AG08396 (cell line): ENCODE data around the gene MUC12.
A peak's percentile ranks its signal among the peaks of the same experiment; 100 is the strongest.
"Not testable (repeated sequence)": the region's sequence is repeated elsewhere in the genome, so short reads cannot be mapped to it uniquely, and the experiment has no call there.

Experiments used
- DNase-seq: peaks from one replicate; pipeline ENCODE4 v3.0.0; 2012; ENCODE audit warnings: low spot score, mixed read lengths

MUC12 gene

GRCh38 chr7:100992280-100992679 is 22.9 kb downstream of the MUC12 start:
- not testable (repeated sequence) for DNase-seq

GRCh38 chr7:100994671-100995070 is 25.3 kb downstream of the MUC12 start:
- DNase-seq: not testable (repeated sequence)

GRCh38 chr7:100998530-100998929 is 29.2 kb downstream of the MUC12 start:
- DNase-seq: not testable (repeated sequence)

GRCh38 chr7:100999334-100999733 is 30.0 kb downstream of the MUC12 start:
- not testable (repeated sequence) for DNase-seq

GRCh38 chr7:101000025-101000424 is 30.7 kb downstream of the MUC12 start:
- DNase-seq: not testable (repeated sequence)

- DNase-seq: not testable (repeated sequence)
Observed at GRCh38 chr7:101002333-101002732, 33.0 kb downstream of the MUC12 start.

- not testable (repeated sequence) for DNase-seq
Observed at GRCh38 chr7:101007361-101007760, 38.0 kb downstream of the MUC12 start.

GRCh38 chr7:101009629-101010028 is 40.3 kb downstream of the MUC12 start:
- DNase-seq: no peak

GRCh38 chr7:101012931-101013330 is 43.6 kb downstream of the MUC12 start:
- DNase-seq: no peak

- no peak for DNase-seq
Observed at GRCh38 chr7:101015626-101016025, 46.3 kb downstream of the MUC12 start.

GRCh38 chr7:101017064-101017777 is 47.9 kb downstream of the MUC12 start:
- DNase-seq: peak; percentile 91

- DNase-seq: no peak
Observed at GRCh38 chr7:101018271-101019167, 49.2 kb downstream of the MUC12 start.

- no peak for DNase-seq
Observed at GRCh38 chr7:101020444-101020843, 51.1 kb downstream of the MUC12 start.

- DNase-seq: no peak
Observed at GRCh38 chr7:101021703-101022102, 52.3 kb downstream of the MUC12 start.

- no peak for DNase-seq
Observed at GRCh38 chr7:101023839-101024238, 54.5 kb downstream of the MUC12 start.

- DNase-seq: no peak
Observed at GRCh38 chr7:101031082-101031481, 61.7 kb downstream of the MUC12 start.

- no peak for DNase-seq
Observed at GRCh38 chr7:101035941-101036340, 66.6 kb downstream of the MUC12 start.

- not testable (repeated sequence) for DNase-seq
Observed at GRCh38 chr7:101041283-101041682, 71.9 kb downstream of the MUC12 start.

GRCh38 chr7:101058355-101058754 is 89.0 kb downstream of the MUC12 start:
- DNase-seq: peak; percentile 49

GRCh38 chr7:101059620-101059942 is 90.2 kb downstream of the MUC12 start:
- no peak for DNase-seq

- DNase-seq: no peak
Observed at GRCh38 chr7:101060992-101061391, 91.6 kb downstream of the MUC12 start.

GRCh38 chr7:101064176-101064550 is 94.8 kb downstream of the MUC12 start:
- DNase-seq: not testable (repeated sequence)

- not testable (repeated sequence) for DNase-seq
Observed at GRCh38 chr7:101065162-101065561, 95.8 kb downstream of the MUC12 start.
